PC-3 (cell line): Measurements from ENCODE around the gene PRKCD. TPM values are rescaled to one million over a fixed set of nuclear protein-coding genes. Genes with fewer than 3 reads are reported as not detected.

Experiments used
- ATAC-seq: fragments of 200-7000 bp; cut with Tn5 transposase; 2 replicates; pipeline ENCODE4 v1.9.1; 2020; ENCODE audit warnings: mild to moderate bottlenecking, moderate library complexity
- BruUV-seq: library from RNA; stranded (reverse); fragments of 400-500 nt; replicated peaks from 2 replicates; lab custom pipeline; 2021; lab: Mats Ljungman, UMichigan
- CTCF ChIA-PET: fragments of 300-600 bp; sonication (Branson Sonifier 250); formaldehyde crosslinking; loops from one replicate; lab custom pipeline; 2022; ENCODE audit warnings: antibody characterized with exemption; lab: Charles Lee
- POLR2A ChIA-PET: fragments of 300-600 bp; sonication (Branson Sonifier 250); formaldehyde crosslinking; loops from one replicate; lab custom pipeline; 2022; ENCODE audit warnings: antibody characterized with exemption; ENCODE audit not compliant: unreplicated experiment; lab: Charles Lee
- DNase-seq: peaks from one replicate; pipeline ENCODE4 v3.0.0-alpha.2; 2015
- H2AFZ ChIP-seq: fragments of 300-600 bp; sonication (generic); 2 replicates; pipeline ENCODE4 v1.6.0; 2016; ENCODE audit warnings: antibody characterized with exemption, low read length
- H3F3A ChIP-seq: fragments of 300-600 bp; sonication (generic); one replicate; pipeline ENCODE4 v1.6.0; 2017; ENCODE audit warnings: antibody characterized with exemption, low read length, control low read depth, mild to moderate bottlenecking; ENCODE audit not compliant: unreplicated experiment
- H3K27ac ChIP-seq: fragments of 300-600 bp; sonication (generic); 2 replicates; pipeline ENCODE4 v1.5.1; 2016; ENCODE audit warnings: mild to moderate bottlenecking, low read length
- H3K27me3 ChIP-seq: fragments of 300-600 bp; sonication (generic); 2 replicates; pipeline ENCODE4 v1.6.1; 2016; ENCODE audit warnings: low read length, mixed read lengths
- H3K36me3 ChIP-seq: fragments of 300-600 bp; sonication (generic); 2 replicates; pipeline ENCODE4 v1.6.1; 2016; ENCODE audit warnings: low read depth, mixed run types, low read length, mixed read lengths
- H3K4me1 ChIP-seq: fragments of 300-600 bp; sonication (generic); 2 replicates; pipeline ENCODE4 v1.5.1; 2016; ENCODE audit warnings: low read length; ENCODE audit not compliant: insufficient read depth
- H3K4me2 ChIP-seq: fragments of 300-600 bp; sonication (generic); 2 replicates; pipeline ENCODE4 v1.6.0; 2016; ENCODE audit warnings: low read length
- H3K4me3 ChIP-seq: fragments of 300-600 bp; sonication (generic); 2 replicates; pipeline ENCODE4 v1.5.1; 2016; ENCODE audit warnings: mild to moderate bottlenecking, low read length, mixed read lengths
- H3K79me2 ChIP-seq: fragments of 300-600 bp; sonication (generic); 2 replicates; pipeline ENCODE4 v1.6.1; 2017; ENCODE audit warnings: low read length, mixed read lengths
- H3K9ac ChIP-seq: fragments of 300-600 bp; sonication (generic); 2 replicates; pipeline ENCODE4 v1.6.0; 2016; ENCODE audit warnings: mild to moderate bottlenecking, low read length
- H3K9me2 ChIP-seq: fragments of 300-600 bp; sonication (generic); replicated peaks from 2 replicates; pipeline ENCODE4 v1.6.1; 2016; ENCODE audit warnings: mixed run types, low read length, mixed read lengths
- H3K9me3 ChIP-seq: fragments of 300-600 bp; sonication (generic); 2 replicates; pipeline ENCODE4 v1.6.1; 2016; ENCODE audit warnings: low read length, mixed read lengths
- H4K20me1 ChIP-seq: fragments of 300-600 bp; sonication (generic); 2 replicates; pipeline ENCODE4 v1.6.1; 2016; ENCODE audit warnings: low read length, mixed read lengths
- CTCF ChIP-seq: fragments of 300-600 bp; sonication (generic); conservative IDR thresholded peaks from 2 replicates; pipeline ENCODE4 v1.5.1; 2017; ENCODE audit warnings: antibody characterized with exemption, low read depth, mild to moderate bottlenecking, low read length
- EZH2 ChIP-seq: fragments of 300-600 bp; sonication (generic); IDR thresholded peaks from one replicate; pipeline ENCODE4 v1.6.1; 2017; ENCODE audit warnings: antibody characterized with exemption, mild to moderate bottlenecking, low read length; ENCODE audit not compliant: unreplicated experiment
- EZH2phosphoT487 ChIP-seq: fragments of 300-600 bp; sonication (generic); IDR thresholded peaks from 2 replicates; pipeline ENCODE4 v1.6.1; 2018; ENCODE audit warnings: mild to moderate bottlenecking, antibody characterized with exemption, low read length, borderline replicate concordance
- intact Hi-C: fragments of 100-400 bp; cut with micrococcal nuclease; formaldehyde crosslinking; loops from 2 replicates; pipeline ENCODE4 v1.9.0; 2023
- total RNA-seq: library from RNA; depleted of rRNA; stranded (reverse); fragments of >200 nt; gene quantifications from 2 replicates; pipeline ENCODE4 v1.2.3, GENCODE V29; 2014

PRKCD gene
- total RNA-seq, 1 experiment from 2014 or later, result 7.8 TPM

GRCh38 chr3:53198996-53199395, 38.0 kb downstream of the PRKCD start:
- POLR2A ChIA-PET, result no interaction called here
- H3F3A ChIP-seq, result no peaks in the 10 kb centered on the region
- H4K20me1 ChIP-seq, result no peaks in the 10 kb centered on the region
- BruUV-seq, result no TSS peak
- DNase-seq (no peak), ATAC-seq (no peak)
- CTCF ChIA-PET, result no interaction called here
- no peaks in the 10 kb centered on the region for H3K9me3 ChIP-seq
- no peaks in the 10 kb centered on the region for H3K79me2 ChIP-seq
- TF ChIP-seq EZH2 (no peak), CTCF (no peak), EZH2phosphoT487 (no peak)
- H3K9me2 ChIP-seq, result no peaks in the 10 kb centered on the region
- H2AFZ ChIP-seq, result no peak overlapping the region
- no peaks in the 10 kb centered on the region for H3K36me3 ChIP-seq
- no peak overlapping the region for H3K9ac ChIP-seq
- intact Hi-C loops, result no loop called here
- H3K4me2 ChIP-seq, result no peak overlapping the region
- H3K4me3 ChIP-seq, result no peak overlapping the region
- H3K27ac ChIP-seq, result no peak overlapping the region
- peaks cover 24% of the 10 kb centered on the region for H3K4me1 ChIP-seq
- H3K27me3 ChIP-seq, result no peaks in the 10 kb centered on the region

GRCh38 chr3:53199834-53200233, 38.8 kb downstream of the PRKCD start:
- H3K27me3 ChIP-seq, result no peaks in the 10 kb centered on the region
- ATAC-seq (peak; percentile 46; the same call in 1 of the 2 replicates), DNase-seq (peak; percentile 35)
- no peaks in the 10 kb centered on the region for H3K9me2 ChIP-seq
- H3K79me2 ChIP-seq, result no peaks in the 10 kb centered on the region
- no peak overlapping the region for H3K27ac ChIP-seq
- ChIA-PET CTCF (interaction anchor here (0.6 kb wide), 1 partner anchor 32 kb away, joined by 3 read pairs; no protein-coding TSS in a partner anchor), POLR2A (interaction anchor here (0.7 kb wide), 1 partner anchor 150 kb away, joined by 6 read pairs; no protein-coding TSS in a partner anchor)
- no peaks in the 10 kb centered on the region for H3K36me3 ChIP-seq
- BruUV-seq, result no TSS peak
- no peaks in the 10 kb centered on the region for H3K9me3 ChIP-seq
- TF ChIP-seq EZH2phosphoT487 (no peak), CTCF (peak; percentile 57)
- H4K20me1 ChIP-seq, result no peaks in the 10 kb centered on the region
- H3F3A ChIP-seq, result no peaks in the 10 kb centered on the region
- intact Hi-C loops, result no loop called here
- no peak overlapping the region for H3K4me2 ChIP-seq
- H3K4me1 ChIP-seq, result peaks cover 16% of the 10 kb centered on the region
- H2AFZ ChIP-seq, result no peak overlapping the region
- H3K9ac ChIP-seq, result no peak overlapping the region
- H3K4me3 ChIP-seq, result no peak overlapping the region

GRCh38 chr3:53200501-53201498, 39.8 kb downstream of the PRKCD start:
- POLR2A ChIA-PET, result no interaction called here
- H3F3A ChIP-seq, result no peaks in the 10 kb centered on the region
- CTCF ChIA-PET, result no interaction called here
- TF ChIP-seq EZH2 (no peak), CTCF (no peak), EZH2phosphoT487 (no peak)
- intact Hi-C loops, result no loop called here
- H3K9me3 ChIP-seq, result no peaks in the 10 kb centered on the region
- no peaks in the 10 kb centered on the region for H3K9me2 ChIP-seq
- no peaks in the 10 kb centered on the region for H3K27me3 ChIP-seq
- DNase-seq, result no peak
- BruUV-seq, result no TSS peak
- H3K4me1 ChIP-seq, result peaks cover 11% of the 10 kb centered on the region
- H3K27ac ChIP-seq, result no peak overlapping the region
- no peaks in the 10 kb centered on the region for H4K20me1 ChIP-seq
- no peak overlapping the region for H3K4me2 ChIP-seq
- H2AFZ ChIP-seq, result no peak overlapping the region
- no peak overlapping the region for H3K4me3 ChIP-seq
- no peak for ATAC-seq
- no peaks in the 10 kb centered on the region for H3K79me2 ChIP-seq
- H3K36me3 ChIP-seq, result no peaks in the 10 kb centered on the region
- no peak overlapping the region for H3K9ac ChIP-seq
